Measurements from ENCODE around the gene LCOR.

DNA sequence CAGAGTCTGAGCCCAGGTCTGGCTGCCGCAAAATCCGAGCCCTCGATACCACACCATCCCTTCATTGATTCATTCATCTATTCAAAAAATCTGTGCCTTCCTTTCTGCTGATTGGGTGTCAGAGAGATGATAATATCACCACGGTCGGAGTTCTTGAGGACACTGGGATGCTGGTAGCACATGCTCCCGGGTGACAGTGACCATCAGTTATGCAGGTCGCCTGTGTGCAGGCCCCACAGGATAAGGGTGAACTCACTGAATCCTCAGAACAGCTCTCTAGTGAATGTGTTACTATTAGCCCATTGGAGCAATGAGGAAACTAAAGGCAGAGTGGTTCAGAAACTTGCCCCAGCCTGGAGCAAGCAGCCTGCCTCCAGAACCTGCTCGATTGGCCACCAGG is 208.6 kb downstream of the LCOR start:
- TF ChIP-seq CTCF (IDR thresholded peaks at IDR 0.05) (no peak), POLR2A (IDR thresholded peaks at IDR 0.05) (no peak)
